Skeletal muscle satellite cell (primary cell): Measurements from ENCODE around the gene TRIM2.

Experiments used
- H3K27me3 ChIP-seq: 2 replicates; pipeline ENCODE4 v1.7.0; 2013; ENCODE audit warnings: low read length; ENCODE audit not compliant: control insufficient read depth, insufficient read depth
- H3K36me3 ChIP-seq: 2 replicates; pipeline ENCODE4 v1.7.0; 2013; ENCODE audit warnings: mild to moderate bottlenecking, control low read depth, low read length; ENCODE audit not compliant: insufficient read depth
- H3K4me1 ChIP-seq: 2 replicates; pipeline ENCODE4 v1.7.0; 2013; ENCODE audit warnings: low read length; ENCODE audit not compliant: control insufficient read depth, insufficient read depth
- H3K4me2 ChIP-seq: 2 replicates; pipeline ENCODE4 v1.7.0; 2013; ENCODE audit warnings: mild to moderate bottlenecking, low read length
- H3K4me3 ChIP-seq: 2 replicates; pipeline ENCODE4 v1.7.0; 2013; ENCODE audit warnings: low read length
- H3K9ac ChIP-seq: 2 replicates; pipeline ENCODE4 v1.7.0; 2013; ENCODE audit warnings: mild to moderate bottlenecking, low read depth, low read length, moderate library complexity
- H3K9me3 ChIP-seq: replicated peaks from 2 replicates; pipeline ENCODE4 v1.7.0; 2013; ENCODE audit warnings: mild to moderate bottlenecking, control low read depth, low read length

Gene TRIM2

DNA sequence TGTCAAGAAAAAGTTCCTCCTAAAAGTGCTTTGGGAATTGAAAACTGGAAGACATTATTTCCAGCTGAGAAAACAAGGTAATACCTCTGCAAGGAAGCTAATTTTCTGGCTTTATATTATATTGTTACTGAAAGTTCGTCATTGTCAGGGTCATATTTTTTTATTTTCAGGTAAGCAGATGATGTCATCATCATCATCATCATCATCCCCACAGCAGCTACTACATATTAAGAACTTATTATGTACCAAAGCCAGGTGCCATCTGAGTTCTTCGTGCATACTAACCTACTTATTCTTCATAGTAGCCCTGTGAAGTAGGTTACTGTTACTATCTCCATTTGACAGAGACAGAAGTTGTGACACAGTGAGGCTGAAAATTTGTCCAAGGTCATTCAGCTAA, 87.3 kb downstream of the TRIM2 start:
- no peaks in the 10 kb centered on the region for H3K9me3 ChIP-seq
- no peaks in the 10 kb centered on the region for H3K4me1 ChIP-seq
- no peaks in the 10 kb centered on the region for H3K27me3 ChIP-seq
- no peak overlapping the region for H3K9ac ChIP-seq
- no peak overlapping the region for H3K4me2 ChIP-seq
- no peaks in the 10 kb centered on the region for H3K36me3 ChIP-seq
- no peak overlapping the region for H3K4me3 ChIP-seq

DNA sequence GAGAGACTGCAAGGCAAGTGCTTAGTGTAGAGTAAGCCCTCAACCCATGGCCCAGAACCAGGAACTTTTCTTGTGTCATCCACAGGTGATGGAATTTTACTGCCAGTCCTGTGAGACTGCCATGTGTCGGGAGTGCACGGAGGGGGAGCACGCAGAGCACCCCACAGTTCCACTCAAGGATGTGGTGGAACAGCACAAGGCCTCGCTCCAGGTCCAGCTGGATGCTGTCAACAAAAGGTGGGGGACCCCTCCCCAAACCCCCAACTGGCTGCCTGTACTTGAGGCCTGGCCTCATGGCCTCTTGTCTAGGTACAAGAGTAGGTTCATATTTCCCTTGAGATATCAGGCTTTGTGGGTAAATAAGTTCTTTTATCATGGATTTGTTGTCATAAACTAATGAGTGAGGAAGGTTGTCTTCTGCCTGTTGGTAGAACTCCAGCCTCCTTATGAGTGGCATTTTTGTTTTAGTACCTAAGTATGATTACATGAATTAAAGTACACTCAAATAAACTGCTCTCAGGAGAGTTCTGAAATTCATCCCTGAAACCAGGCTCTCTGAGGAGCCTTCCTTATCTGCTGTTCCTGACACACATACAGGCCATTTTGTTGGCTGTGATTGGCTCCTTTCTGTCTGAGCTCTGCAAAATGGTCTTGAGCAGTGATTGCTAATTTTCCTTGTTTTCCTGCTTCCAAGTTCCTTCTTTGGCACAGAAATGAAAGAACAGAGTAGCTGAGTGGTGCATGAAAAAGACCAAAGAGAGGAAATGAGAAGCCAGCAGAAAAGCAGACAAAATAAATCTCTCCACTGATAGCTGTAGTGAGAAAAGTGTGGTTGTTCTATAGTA, 88.9 kb downstream of the TRIM2 start:
- Histone ChIP-seq H3K9ac (no peak overlapping the region), H3K4me3 (no peak overlapping the region), H3K36me3 (no peaks in the 10 kb centered on the region), H3K27me3 (no peaks in the 10 kb centered on the region), H3K4me1 (no peaks in the 10 kb centered on the region), H3K9me3 (no peaks in the 10 kb centered on the region), H3K4me2 (no peak overlapping the region)

- H3K27me3 ChIP-seq, result no peaks in the 10 kb centered on the region
- no peaks in the 10 kb centered on the region for H3K36me3 ChIP-seq
- H3K4me3 ChIP-seq, result no peak overlapping the region
- no peak overlapping the region for H3K9ac ChIP-seq
- no peaks in the 10 kb centered on the region for H3K9me3 ChIP-seq
- H3K4me2 ChIP-seq, result no peak overlapping the region
- H3K4me1 ChIP-seq, result no peaks in the 10 kb centered on the region
Measured at GRCh38 chr4:153293742-153294057, 89.5 kb downstream of the TRIM2 start.

DNA sequence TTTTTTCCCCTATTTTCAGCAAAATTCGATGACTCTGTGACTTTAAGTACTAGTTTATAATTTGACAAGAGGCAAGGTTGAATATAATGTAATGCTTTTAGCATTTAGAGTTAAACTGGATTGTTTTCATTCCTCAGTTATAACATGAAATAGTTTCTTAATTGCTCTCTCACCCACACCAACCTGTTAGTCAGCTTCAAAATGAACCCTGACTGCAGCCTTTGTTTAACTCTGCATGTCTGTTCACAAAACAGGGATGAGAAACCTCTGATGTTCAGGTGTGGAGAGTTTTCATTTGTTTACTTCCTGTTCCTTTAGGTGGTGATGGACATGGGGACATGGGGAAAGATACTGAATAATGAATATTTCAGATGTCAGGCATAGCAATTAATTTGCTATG, 90.4 kb downstream of the TRIM2 start:
- Histone ChIP-seq H3K4me3 (no peak overlapping the region), H3K9me3 (no peaks in the 10 kb centered on the region), H3K4me2 (no peak overlapping the region), H3K27me3 (no peaks in the 10 kb centered on the region), H3K9ac (no peak overlapping the region), H3K4me1 (no peaks in the 10 kb centered on the region), H3K36me3 (no peaks in the 10 kb centered on the region)

GRCh38 chr4:153295131-153295755, 91.0 kb downstream of the TRIM2 start:
- Histone ChIP-seq H3K9me3 (no peaks in the 10 kb centered on the region), H3K27me3 (no peaks in the 10 kb centered on the region), H3K4me1 (no peaks in the 10 kb centered on the region), H3K9ac (no peak overlapping the region), H3K4me2 (no peak overlapping the region), H3K36me3 (no peaks in the 10 kb centered on the region), H3K4me3 (no peak overlapping the region)

DNA sequence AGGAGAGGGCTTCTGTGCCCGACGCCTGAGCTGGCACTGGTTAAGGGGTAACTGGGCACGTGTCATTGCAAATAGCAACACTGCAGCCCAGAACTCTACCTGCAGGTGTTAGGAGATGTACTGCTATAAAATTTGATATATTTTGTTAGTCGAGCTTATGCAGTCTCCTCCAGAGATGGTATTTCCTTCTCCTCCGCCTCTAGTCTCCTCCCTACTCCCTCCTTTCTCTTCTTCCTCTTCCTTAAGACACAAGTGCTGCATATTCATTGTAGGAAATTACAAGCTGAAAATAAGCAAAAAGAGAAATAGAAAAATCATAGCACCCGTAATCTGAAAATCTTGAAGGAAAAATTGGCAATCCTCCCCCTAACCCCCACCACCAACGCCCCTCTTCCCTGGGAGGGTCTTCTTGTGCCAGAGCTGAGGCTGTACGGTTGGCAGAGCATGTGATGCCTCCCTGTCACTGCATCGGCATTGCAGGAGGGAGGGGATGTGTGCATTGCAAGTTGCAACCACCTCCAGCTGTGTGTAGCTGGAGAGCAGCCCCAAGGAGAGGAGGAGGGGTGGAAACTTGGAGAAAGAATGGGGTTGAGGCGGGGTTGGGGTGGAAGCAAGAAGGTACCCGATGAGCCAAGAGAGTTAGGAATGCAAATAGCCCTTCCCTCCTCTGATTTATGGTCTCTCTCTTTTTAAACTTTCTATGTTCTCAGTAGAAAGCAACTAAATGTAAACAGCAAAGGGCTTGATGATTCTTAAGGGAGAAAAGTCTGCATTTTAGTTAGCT, 92.0 kb downstream of the TRIM2 start:
- Histone ChIP-seq H3K9ac (no peak overlapping the region), H3K4me2 (no peak overlapping the region), H3K36me3 (no peaks in the 10 kb centered on the region), H3K9me3 (no peaks in the 10 kb centered on the region), H3K27me3 (no peaks in the 10 kb centered on the region), H3K4me1 (no peaks in the 10 kb centered on the region), H3K4me3 (no peak overlapping the region)

GRCh38 chr4:153297116-153297515, 92.9 kb downstream of the TRIM2 start:
- H3K36me3 ChIP-seq, result no peaks in the 10 kb centered on the region
- no peak overlapping the region for H3K9ac ChIP-seq
- H3K9me3 ChIP-seq, result no peaks in the 10 kb centered on the region

DNA sequence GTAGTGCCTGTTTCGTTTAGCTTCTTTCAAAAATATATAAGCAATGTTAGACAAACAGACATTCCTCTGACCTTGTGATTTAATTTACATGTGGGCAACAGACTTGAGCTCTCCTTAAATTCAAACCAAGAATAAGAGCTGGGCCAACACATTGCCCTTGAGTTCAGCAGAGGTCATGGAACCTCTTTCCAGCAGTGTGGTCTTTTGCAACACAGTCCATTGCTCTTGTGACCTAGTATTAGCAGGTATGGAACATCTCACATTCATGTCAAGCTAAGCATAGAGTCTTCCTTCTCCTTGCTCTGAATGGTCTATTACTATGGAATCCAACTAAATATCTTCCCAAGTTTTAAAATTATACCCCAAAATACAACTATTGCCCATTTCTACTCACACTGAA, 106.5 kb downstream of the TRIM2 start:
- Histone ChIP-seq H3K4me3 (no peak overlapping the region), H3K27me3 (no peaks in the 10 kb centered on the region), H3K9ac (no peak overlapping the region), H3K4me2 (no peak overlapping the region), H3K9me3 (no peaks in the 10 kb centered on the region), H3K4me1 (no peaks in the 10 kb centered on the region), H3K36me3 (no peaks in the 10 kb centered on the region)

More at GRCh38 chr4:153297116-153297515, 92.9 kb downstream of the TRIM2 start:
- Histone ChIP-seq H3K27me3 (no peaks in the 10 kb centered on the region), H3K4me2 (no peak overlapping the region), H3K4me3 (no peak overlapping the region), H3K4me1 (no peaks in the 10 kb centered on the region)

DNA sequence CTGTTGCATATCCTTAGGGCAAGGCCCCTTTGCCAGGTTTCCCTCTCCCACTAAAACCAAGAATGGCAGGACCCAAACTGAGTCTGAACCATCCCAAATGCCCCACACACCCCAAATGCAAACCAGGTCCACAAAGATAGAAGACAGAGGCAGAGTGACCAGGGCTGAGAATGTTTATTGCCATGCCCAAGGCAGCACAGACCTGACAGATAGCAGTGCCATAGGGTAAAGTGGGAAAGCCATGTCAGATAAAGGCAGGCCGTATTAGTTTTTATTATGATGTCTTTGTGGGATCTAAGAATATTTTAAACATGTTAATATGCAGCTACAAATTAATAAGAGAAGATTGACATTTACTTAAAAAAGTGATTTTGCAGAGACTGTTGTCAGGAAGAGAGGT, 110.7 kb downstream of the TRIM2 start:
- Histone ChIP-seq H3K4me3 (no peak overlapping the region), H3K4me1 (no peaks in the 10 kb centered on the region), H3K9me3 (no peaks in the 10 kb centered on the region), H3K36me3 (no peaks in the 10 kb centered on the region), H3K4me2 (no peak overlapping the region), H3K9ac (no peak overlapping the region), H3K27me3 (no peaks in the 10 kb centered on the region)

GRCh38 chr4:153318696-153319320, 114.6 kb downstream of the TRIM2 start:
- no peak overlapping the region for H3K4me2 ChIP-seq

GRCh38 chr4:153322791-153323190, 118.5 kb downstream of the TRIM2 start:
- Histone ChIP-seq H3K4me2 (no peak overlapping the region), H3K9me3 (no peaks in the 10 kb centered on the region), H3K4me3 (no peak overlapping the region), H3K9ac (no peak overlapping the region), H3K36me3 (no peaks in the 10 kb centered on the region), H3K4me1 (peaks cover 11% of the 10 kb centered on the region), H3K27me3 (no peaks in the 10 kb centered on the region)

More at GRCh38 chr4:153318696-153319320, 114.6 kb downstream of the TRIM2 start:
- Histone ChIP-seq H3K9ac (no peak overlapping the region), H3K36me3 (no peaks in the 10 kb centered on the region), H3K4me1 (no peaks in the 10 kb centered on the region), H3K9me3 (no peaks in the 10 kb centered on the region), H3K4me3 (no peak overlapping the region), H3K27me3 (no peaks in the 10 kb centered on the region)
